ENCODE data around the gene ISOC2.
A peak's percentile ranks its signal among the peaks of the same experiment; 100 is the strongest.

The ISOC2 gene

GRCh38 chr19:55489711-55490477 is 28.5 kb upstream of the ISOC2 start:
- no peak for DNase-seq (ENCODE audit: low read depth)

GRCh38 chr19:55488986-55489710 is 27.7 kb upstream of the ISOC2 start:
- no peak for DNase-seq (ENCODE audit: low read depth)

GRCh38 chr19:55487924-55488687 is 26.7 kb upstream of the ISOC2 start, which contains the start of gene SSC5D:
SSC5D (plus strand) TSS chr19:55488436; CDS start chr19:55488590, 154 bp downstream.
- no peak for DNase-seq (ENCODE audit: low read depth)

- no peak for DNase-seq (ENCODE audit: low read depth)
Measured at GRCh38 chr19:55486971-55487923, 25.8 kb upstream of the ISOC2 start.

- DNase-seq (ENCODE audit: low read depth), result no peak
Measured at GRCh38 chr19:55486043-55486970, 24.9 kb upstream of the ISOC2 start.

- no peak for DNase-seq (ENCODE audit: low read depth)
Measured at GRCh38 chr19:55485439-55486011, 24.1 kb upstream of the ISOC2 start.

GRCh38 chr19:55484593-55485438 is 23.4 kb upstream of the ISOC2 start, which contains the start of gene NAT14:
NAT14 (plus strand) TSS chr19:55485188; CDS start chr19:55485709, 521 bp downstream.
- DNase-seq (ENCODE audit: low read depth), result peak; percentile 40

- no peak for DNase-seq (ENCODE audit: low read depth)
Measured at GRCh38 chr19:55483706-55484592, 22.5 kb upstream of the ISOC2 start.

GRCh38 chr19:55482967-55483705 is 21.7 kb upstream of the ISOC2 start:
- DNase-seq (ENCODE audit: low read depth), result no peak

- no peak for DNase-seq (ENCODE audit: low read depth)
Measured at GRCh38 chr19:55482156-55482961, 20.9 kb upstream of the ISOC2 start.

GRCh38 chr19:55481794-55482155 is 20.3 kb upstream of the ISOC2 start:
- DNase-seq (ENCODE audit: low read depth), result no peak

GRCh38 chr19:55481148-55481793 is 19.8 kb upstream of the ISOC2 start:
- DNase-seq (ENCODE audit: low read depth), result no peak

- no peak for DNase-seq (ENCODE audit: low read depth)
Measured at GRCh38 chr19:55479451-55480230, 18.2 kb upstream of the ISOC2 start.

- no peak for DNase-seq (ENCODE audit: low read depth)
Measured at GRCh38 chr19:55479045-55479444, 17.6 kb upstream of the ISOC2 start.

GRCh38 chr19:55478364-55478763 is 16.9 kb upstream of the ISOC2 start:
- DNase-seq (ENCODE audit: low read depth), result no peak

All from activated T-cell treated with anti-CD3 and anti-CD28 coated beads for 1 hour (primary cell).